GM23338 (cell line): ENCODE data around the gene A4GNT. TPM values are rescaled to one million over a fixed set of nuclear protein-coding genes. Genes with fewer than 3 reads are reported as not detected.

Source experiments
- ATAC-seq: fragments of 200-7000 bp; cut with Tn5 transposase; 3 replicates; pipeline ENCODE4 v1.9.1; 2020
- DNase-seq: peaks from one replicate; pipeline ENCODE4 v3.0.0-alpha.2; 2015; ENCODE audit warnings: low spot score
- H2AFZ ChIP-seq: fragments of 200-600 bp; sonication (generic); 2 replicates; pipeline ENCODE4 v1.8.0; 2016; ENCODE audit warnings: antibody characterized with exemption, mild to moderate bottlenecking, moderate library complexity
- H3F3A ChIP-seq: fragments of 200-600 bp; sonication (generic); replicated peaks from 2 replicates; pipeline ENCODE4 v1.8.0; 2017; ENCODE audit warnings: antibody characterized with exemption, mixed run types, low read depth
- H3K27ac ChIP-seq: fragments of 200-600 bp; sonication (generic); 2 replicates; pipeline ENCODE4 v1.6.1; 2016; ENCODE audit warnings: low read depth
- H3K27me3 ChIP-seq: fragments of 200-600 bp; sonication (generic); 2 replicates; pipeline ENCODE4 v1.8.0; 2016; ENCODE audit warnings: mild to moderate bottlenecking, mixed run types, moderate library complexity; ENCODE audit not compliant: insufficient read depth
- H3K36me3 ChIP-seq: fragments of 200-600 bp; sonication (generic); 2 replicates; pipeline ENCODE4 v1.8.0; 2016; ENCODE audit warnings: mild to moderate bottlenecking; ENCODE audit not compliant: insufficient read depth
- H3K4me1 ChIP-seq: fragments of 200-600 bp; sonication (generic); 2 replicates; pipeline ENCODE4 v1.8.0; 2016; ENCODE audit warnings: mild to moderate bottlenecking, moderate library complexity; ENCODE audit not compliant: insufficient read depth
- H3K4me2 ChIP-seq: fragments of 200-600 bp; sonication (generic); 2 replicates; pipeline ENCODE4 v1.7.1; 2017; ENCODE audit warnings: mixed run types
- H3K4me3 ChIP-seq: fragments of 200-600 bp; sonication (generic); 2 replicates; pipeline ENCODE4 v1.6.1; 2016; ENCODE audit warnings: mixed run types
- H3K79me2 ChIP-seq: fragments of 200-600 bp; sonication (generic); replicated peaks from 2 replicates; pipeline ENCODE4 v1.8.0; 2017; ENCODE audit warnings: mild to moderate bottlenecking; ENCODE audit not compliant: insufficient read depth
- H3K9me2 ChIP-seq: fragments of 200-600 bp; sonication (generic); 2 replicates; pipeline ENCODE4 v1.8.0; 2017; ENCODE audit not compliant: insufficient read depth
- H4K20me1 ChIP-seq: fragments of 200-600 bp; sonication (generic); replicated peaks from 2 replicates; pipeline ENCODE4 v1.8.0; 2017; ENCODE audit warnings: mild to moderate bottlenecking; ENCODE audit not compliant: insufficient read depth
- H3K27ac Mint-ChIP-seq: 2 replicates; pipeline ENCODE4 v1.8.0; 2020; ENCODE audit warnings: inconsistent platforms, mild to moderate bottlenecking, moderate library complexity, mixed read lengths
- H3K27me3 Mint-ChIP-seq: 3 replicates; pipeline ENCODE4 v1.8.0; 2022; ENCODE audit warnings: low read depth, mild to moderate bottlenecking, moderate library complexity, mixed read lengths, inconsistent platforms; ENCODE audit not compliant: insufficient read depth, poor library complexity
- H3K36me3 Mint-ChIP-seq: 3 replicates; pipeline ENCODE4 v1.8.0; 2021; ENCODE audit warnings: low read depth, mild to moderate bottlenecking, inconsistent platforms, moderate library complexity, mixed read lengths
- H3K4me1 Mint-ChIP-seq: 3 replicates; pipeline ENCODE4 v1.8.0; 2020; ENCODE audit warnings: mild to moderate bottlenecking, inconsistent platforms, mixed read lengths
- H3K4me3 Mint-ChIP-seq: 3 replicates; pipeline ENCODE4 v1.8.0; 2021; ENCODE audit warnings: moderate library complexity, mild to moderate bottlenecking, inconsistent platforms, mixed read lengths
- H3K9me3 Mint-ChIP-seq: 3 replicates; pipeline ENCODE4 v1.8.0; 2020; ENCODE audit warnings: moderate library complexity, mild to moderate bottlenecking, inconsistent platforms, mixed read lengths
- CREB1 ChIP-seq: fragments of 250-450 bp; sonication (Bioruptor Pico); IDR thresholded peaks from 2 replicates; pipeline ENCODE4 v1.5.0; 2020; ENCODE audit warnings: low read depth, mild to moderate bottlenecking, moderate library complexity
- EZH2 ChIP-seq: fragments of 200-600 bp; sonication (generic); IDR thresholded peaks from one replicate; pipeline ENCODE4 v1.8.0; 2017; ENCODE audit warnings: antibody characterized with exemption, mild to moderate bottlenecking, low read depth; ENCODE audit not compliant: unreplicated experiment
- EZH2phosphoT487 ChIP-seq: fragments of 200-600 bp; sonication (generic); IDR thresholded peaks from one replicate; pipeline ENCODE4 v1.8.1; 2018; ENCODE audit warnings: antibody characterized with exemption; ENCODE audit not compliant: unreplicated experiment
- JUNB ChIP-seq: IDR thresholded peaks from one replicate; pipeline ENCODE4 v1.6.1; 2016; ENCODE audit warnings: antibody characterized with exemption; ENCODE audit not compliant: unreplicated experiment
- NANOG ChIP-seq: IDR thresholded peaks from 2 replicates; pipeline ENCODE4 v1.6.1; 2016; ENCODE audit warnings: antibody characterized with exemption, borderline replicate concordance
- POLR2AphosphoS5 ChIP-seq: IDR thresholded peaks from 2 replicates; pipeline ENCODE4 v1.6.1; 2016; ENCODE audit warnings: antibody characterized with exemption, low read depth
- STAT1 ChIP-seq: IDR thresholded peaks from one replicate; pipeline ENCODE4 v1.6.1; 2016; ENCODE audit warnings: antibody characterized with exemption; ENCODE audit not compliant: unreplicated experiment
- ZNF114 ChIP-seq: fragments of 250-450 bp; sonication (Bioruptor Pico); IDR thresholded peaks from 2 replicates; pipeline ENCODE4 v1.5.0; 2020; ENCODE audit warnings: mild to moderate bottlenecking, moderate library complexity
- ZNF331 ChIP-seq: fragments of 250-450 bp; sonication (Bioruptor Pico); IDR thresholded peaks from 2 replicates; pipeline ENCODE4 v1.5.0; 2020; ENCODE audit warnings: low read depth, mild to moderate bottlenecking, moderate library complexity
- polyA plus RNA-seq: library from polyadenylated mRNA; unstranded; fragments of >200 nt; fragmentation: Nextera tagmentation; extraction: Ambion mirVana; gene quantifications from 2 replicates; pipeline ENCODE4 v1.2.1, GENCODE V29; 2016
- total RNA-seq: library from RNA; depleted of rRNA; stranded (reverse); fragments of >200 nt; shearing (Covaris generic); gene quantifications from 2 replicates; pipeline ENCODE4 v1.2.3, GENCODE V29; 2014
- TF ChIP-seq, protein P1 (sequence below): fragments of 250-450 bp; sonication (Bioruptor Pico); IDR thresholded peaks from 2 replicates; pipeline ENCODE4 v1.5.0; 2020; ENCODE audit warnings: mild to moderate bottlenecking, moderate library complexity
- TF ChIP-seq, protein P2 (sequence below), 2 experiments: fragments of 200-600 bp in 1 of 2; sonication (generic) in 1 of 2; conservative IDR thresholded peaks; 2 replicates each; pipeline versions ENCODE4 v1.5.1 to v1.6.1; 2016 to 2017; ENCODE audit warnings: antibody characterized with exemption in 2 of 2, low read depth in 2 of 2, mild to moderate bottlenecking in 2 of 2, moderate library complexity in 1 of 2
- TF ChIP-seq, protein P3 (sequence below): IDR thresholded peaks from 2 replicates; pipeline ENCODE4 v1.6.1; 2016; ENCODE audit warnings: antibody characterized with exemption
- TF ChIP-seq, protein P4 (sequence below): IDR thresholded peaks from one replicate; pipeline ENCODE4 v1.6.1; 2018; ENCODE audit warnings: antibody characterized with exemption; ENCODE audit not compliant: unreplicated experiment

A4GNT gene
- total and polyA plus RNA-seq, 2 experiments from 2014 or later = not detected

DNA sequence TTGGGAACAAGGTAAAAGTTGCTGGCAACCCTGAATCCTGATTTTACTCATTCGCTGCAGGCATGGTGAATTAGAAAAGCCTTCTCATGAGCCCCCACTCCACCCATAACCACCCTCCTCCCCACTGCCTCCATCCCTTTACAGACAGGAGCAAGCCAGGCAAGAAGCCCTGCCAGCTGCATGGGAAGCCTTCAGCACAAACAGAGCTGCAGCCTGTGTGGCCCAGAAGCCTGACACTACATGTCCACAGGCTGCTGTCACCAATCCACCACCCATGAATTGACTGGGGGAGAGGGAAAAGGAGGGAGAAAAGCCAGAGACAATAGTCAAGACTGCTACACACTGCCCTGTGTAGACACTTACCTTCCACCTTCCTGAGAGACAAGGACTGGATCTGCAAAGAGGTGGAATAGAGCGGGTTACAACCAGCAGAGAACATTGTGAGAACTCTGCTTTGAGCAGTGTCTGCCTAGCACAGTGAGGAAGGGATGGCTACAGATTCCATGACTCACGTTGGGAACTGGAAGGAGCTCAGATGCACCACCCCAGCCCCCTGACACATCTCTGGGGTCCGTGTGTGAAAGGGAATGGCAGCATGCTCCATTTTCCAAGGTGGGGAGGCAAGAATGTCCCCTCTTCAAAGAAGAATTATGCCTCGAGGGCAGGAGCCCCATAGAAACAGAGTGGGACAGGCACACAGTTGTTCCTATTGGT, 50.7 kb downstream of the A4GNT start:
- Mint-ChIP-seq H3K27ac (no peak overlapping the region), H3K9me3 (no peaks in the 10 kb centered on the region), H3K4me1 (no peaks in the 10 kb centered on the region; the same call in 2 of the 3 replicates), H3K27me3 (peaks cover 3% of the 10 kb centered on the region), H3K36me3 (peaks cover 18% of the 10 kb centered on the region), H3K4me3 (no peak overlapping the region)
- Histone ChIP-seq H2AFZ (no peak overlapping the region), H3K4me2 (no peak overlapping the region), H3K9me2 (no peaks in the 10 kb centered on the region), H3K36me3 (no peaks in the 10 kb centered on the region; the same call in 1 of the 2 replicates), H3K79me2 (no peaks in the 10 kb centered on the region), H3K4me1 (no peaks in the 10 kb centered on the region), H3K27ac (no peak overlapping the region), H3F3A (no peaks in the 10 kb centered on the region), H4K20me1 (no peaks in the 10 kb centered on the region), H3K4me3 (no peak overlapping the region), H3K27me3 (no peaks in the 10 kb centered on the region)
- TF ChIP-seq STAT1 (no peak), CREB1 (CRISPR knock-in tag) (no peak), EZH2 (no peak), ZNF114 (CRISPR knock-in tag) (no peak), ZNF331 (CRISPR knock-in tag) (no peak), NANOG (no peak), EZH2phosphoT487 (no peak), POLR2AphosphoS5 (no peak), JUNB (no peak)
- TF ChIP-seq, protein P1, sequence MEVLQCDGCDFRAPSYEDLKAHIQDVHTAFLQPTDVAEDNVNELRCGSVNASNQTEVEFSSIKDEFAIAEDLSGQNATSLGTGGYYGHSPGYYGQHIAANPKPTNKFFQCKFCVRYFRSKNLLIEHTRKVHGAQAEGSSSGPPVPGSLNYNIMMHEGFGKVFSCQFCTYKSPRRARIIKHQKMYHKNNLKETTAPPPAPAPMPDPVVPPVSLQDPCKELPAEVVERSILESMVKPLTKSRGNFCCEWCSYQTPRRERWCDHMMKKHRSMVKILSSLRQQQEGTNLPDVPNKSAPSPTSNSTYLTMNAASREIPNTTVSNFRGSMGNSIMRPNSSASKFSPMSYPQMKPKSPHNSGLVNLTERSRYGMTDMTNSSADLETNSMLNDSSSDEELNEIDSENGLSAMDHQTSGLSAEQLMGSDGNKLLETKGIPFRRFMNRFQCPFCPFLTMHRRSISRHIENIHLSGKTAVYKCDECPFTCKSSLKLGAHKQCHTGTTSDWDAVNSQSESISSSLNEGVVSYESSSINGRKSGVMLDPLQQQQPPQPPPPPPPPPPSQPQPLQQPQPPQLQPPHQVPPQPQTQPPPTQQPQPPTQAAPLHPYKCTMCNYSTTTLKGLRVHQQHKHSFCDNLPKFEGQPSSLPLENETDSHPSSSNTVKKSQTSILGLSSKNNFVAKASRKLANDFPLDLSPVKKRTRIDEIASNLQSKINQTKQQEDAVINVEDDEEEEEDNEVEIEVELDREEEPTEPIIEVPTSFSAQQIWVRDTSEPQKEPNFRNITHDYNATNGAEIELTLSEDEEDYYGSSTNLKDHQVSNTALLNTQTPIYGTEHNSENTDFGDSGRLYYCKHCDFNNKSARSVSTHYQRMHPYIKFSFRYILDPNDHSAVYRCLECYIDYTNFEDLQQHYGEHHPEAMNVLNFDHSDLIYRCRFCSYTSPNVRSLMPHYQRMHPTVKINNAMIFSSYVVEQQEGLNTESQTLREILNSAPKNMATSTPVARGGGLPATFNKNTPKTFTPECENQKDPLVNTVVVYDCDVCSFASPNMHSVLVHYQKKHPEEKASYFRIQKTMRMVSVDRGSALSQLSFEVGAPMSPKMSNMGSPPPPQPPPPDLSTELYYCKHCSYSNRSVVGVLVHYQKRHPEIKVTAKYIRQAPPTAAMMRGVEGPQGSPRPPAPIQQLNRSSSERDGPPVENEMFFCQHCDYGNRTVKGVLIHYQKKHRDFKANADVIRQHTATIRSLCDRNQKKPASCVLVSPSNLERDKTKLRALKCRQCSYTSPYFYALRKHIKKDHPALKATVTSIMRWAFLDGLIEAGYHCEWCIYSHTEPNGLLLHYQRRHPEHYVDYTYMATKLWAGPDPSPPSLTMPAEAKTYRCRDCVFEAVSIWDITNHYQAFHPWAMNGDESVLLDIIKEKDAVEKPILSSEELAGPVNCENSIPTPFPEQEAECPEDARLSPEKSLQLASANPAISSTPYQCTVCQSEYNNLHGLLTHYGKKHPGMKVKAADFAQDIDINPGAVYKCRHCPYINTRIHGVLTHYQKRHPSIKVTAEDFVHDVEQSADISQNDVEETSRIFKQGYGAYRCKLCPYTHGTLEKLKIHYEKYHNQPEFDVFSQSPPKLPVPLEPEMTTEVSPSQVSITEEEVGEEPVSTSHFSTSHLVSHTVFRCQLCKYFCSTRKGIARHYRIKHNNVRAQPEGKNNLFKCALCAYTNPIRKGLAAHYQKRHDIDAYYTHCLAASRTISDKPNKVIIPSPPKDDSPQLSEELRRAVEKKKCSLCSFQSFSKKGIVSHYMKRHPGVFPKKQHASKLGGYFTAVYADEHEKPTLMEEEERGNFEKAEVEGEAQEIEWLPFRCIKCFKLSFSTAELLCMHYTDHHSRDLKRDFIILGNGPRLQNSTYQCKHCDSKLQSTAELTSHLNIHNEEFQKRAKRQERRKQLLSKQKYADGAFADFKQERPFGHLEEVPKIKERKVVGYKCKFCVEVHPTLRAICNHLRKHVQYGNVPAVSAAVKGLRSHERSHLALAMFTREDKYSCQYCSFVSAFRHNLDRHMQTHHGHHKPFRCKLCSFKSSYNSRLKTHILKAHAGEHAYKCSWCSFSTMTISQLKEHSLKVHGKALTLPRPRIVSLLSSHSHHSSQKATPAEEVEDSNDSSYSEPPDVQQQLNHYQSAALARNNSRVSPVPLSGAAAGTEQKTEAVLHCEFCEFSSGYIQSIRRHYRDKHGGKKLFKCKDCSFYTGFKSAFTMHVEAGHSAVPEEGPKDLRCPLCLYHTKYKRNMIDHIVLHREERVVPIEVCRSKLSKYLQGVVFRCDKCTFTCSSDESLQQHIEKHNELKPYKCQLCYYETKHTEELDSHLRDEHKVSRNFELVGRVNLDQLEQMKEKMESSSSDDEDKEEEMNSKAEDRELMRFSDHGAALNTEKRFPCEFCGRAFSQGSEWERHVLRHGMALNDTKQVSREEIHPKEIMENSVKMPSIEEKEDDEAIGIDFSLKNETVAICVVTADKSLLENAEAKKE (CRISPR knock-in tag) = no peak
- TF ChIP-seq, protein P2, sequence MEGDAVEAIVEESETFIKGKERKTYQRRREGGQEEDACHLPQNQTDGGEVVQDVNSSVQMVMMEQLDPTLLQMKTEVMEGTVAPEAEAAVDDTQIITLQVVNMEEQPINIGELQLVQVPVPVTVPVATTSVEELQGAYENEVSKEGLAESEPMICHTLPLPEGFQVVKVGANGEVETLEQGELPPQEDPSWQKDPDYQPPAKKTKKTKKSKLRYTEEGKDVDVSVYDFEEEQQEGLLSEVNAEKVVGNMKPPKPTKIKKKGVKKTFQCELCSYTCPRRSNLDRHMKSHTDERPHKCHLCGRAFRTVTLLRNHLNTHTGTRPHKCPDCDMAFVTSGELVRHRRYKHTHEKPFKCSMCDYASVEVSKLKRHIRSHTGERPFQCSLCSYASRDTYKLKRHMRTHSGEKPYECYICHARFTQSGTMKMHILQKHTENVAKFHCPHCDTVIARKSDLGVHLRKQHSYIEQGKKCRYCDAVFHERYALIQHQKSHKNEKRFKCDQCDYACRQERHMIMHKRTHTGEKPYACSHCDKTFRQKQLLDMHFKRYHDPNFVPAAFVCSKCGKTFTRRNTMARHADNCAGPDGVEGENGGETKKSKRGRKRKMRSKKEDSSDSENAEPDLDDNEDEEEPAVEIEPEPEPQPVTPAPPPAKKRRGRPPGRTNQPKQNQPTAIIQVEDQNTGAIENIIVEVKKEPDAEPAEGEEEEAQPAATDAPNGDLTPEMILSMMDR (conservative IDR thresholded peaks at IDR 0.05; ENCODE audit: low read depth in 2 of 2) = no peak
- TF ChIP-seq, protein P3, sequence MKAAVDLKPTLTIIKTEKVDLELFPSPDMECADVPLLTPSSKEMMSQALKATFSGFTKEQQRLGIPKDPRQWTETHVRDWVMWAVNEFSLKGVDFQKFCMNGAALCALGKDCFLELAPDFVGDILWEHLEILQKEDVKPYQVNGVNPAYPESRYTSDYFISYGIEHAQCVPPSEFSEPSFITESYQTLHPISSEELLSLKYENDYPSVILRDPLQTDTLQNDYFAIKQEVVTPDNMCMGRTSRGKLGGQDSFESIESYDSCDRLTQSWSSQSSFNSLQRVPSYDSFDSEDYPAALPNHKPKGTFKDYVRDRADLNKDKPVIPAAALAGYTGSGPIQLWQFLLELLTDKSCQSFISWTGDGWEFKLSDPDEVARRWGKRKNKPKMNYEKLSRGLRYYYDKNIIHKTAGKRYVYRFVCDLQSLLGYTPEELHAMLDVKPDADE = no peak
- TF ChIP-seq, protein P4, sequence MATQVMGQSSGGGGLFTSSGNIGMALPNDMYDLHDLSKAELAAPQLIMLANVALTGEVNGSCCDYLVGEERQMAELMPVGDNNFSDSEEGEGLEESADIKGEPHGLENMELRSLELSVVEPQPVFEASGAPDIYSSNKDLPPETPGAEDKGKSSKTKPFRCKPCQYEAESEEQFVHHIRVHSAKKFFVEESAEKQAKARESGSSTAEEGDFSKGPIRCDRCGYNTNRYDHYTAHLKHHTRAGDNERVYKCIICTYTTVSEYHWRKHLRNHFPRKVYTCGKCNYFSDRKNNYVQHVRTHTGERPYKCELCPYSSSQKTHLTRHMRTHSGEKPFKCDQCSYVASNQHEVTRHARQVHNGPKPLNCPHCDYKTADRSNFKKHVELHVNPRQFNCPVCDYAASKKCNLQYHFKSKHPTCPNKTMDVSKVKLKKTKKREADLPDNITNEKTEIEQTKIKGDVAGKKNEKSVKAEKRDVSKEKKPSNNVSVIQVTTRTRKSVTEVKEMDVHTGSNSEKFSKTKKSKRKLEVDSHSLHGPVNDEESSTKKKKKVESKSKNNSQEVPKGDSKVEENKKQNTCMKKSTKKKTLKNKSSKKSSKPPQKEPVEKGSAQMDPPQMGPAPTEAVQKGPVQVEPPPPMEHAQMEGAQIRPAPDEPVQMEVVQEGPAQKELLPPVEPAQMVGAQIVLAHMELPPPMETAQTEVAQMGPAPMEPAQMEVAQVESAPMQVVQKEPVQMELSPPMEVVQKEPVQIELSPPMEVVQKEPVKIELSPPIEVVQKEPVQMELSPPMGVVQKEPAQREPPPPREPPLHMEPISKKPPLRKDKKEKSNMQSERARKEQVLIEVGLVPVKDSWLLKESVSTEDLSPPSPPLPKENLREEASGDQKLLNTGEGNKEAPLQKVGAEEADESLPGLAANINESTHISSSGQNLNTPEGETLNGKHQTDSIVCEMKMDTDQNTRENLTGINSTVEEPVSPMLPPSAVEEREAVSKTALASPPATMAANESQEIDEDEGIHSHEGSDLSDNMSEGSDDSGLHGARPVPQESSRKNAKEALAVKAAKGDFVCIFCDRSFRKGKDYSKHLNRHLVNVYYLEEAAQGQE = no peak
- no peak for ATAC-seq
- no peak for DNase-seq
